NCI-H146 (cell line): ENCODE data around the gene CDKL5.

ENCODE experiments used
- DNase-seq: peaks from one replicate; lab custom pipeline; 2025; lab: John Stamatoyannopoulos, UW

The CDKL5 gene

DNA sequence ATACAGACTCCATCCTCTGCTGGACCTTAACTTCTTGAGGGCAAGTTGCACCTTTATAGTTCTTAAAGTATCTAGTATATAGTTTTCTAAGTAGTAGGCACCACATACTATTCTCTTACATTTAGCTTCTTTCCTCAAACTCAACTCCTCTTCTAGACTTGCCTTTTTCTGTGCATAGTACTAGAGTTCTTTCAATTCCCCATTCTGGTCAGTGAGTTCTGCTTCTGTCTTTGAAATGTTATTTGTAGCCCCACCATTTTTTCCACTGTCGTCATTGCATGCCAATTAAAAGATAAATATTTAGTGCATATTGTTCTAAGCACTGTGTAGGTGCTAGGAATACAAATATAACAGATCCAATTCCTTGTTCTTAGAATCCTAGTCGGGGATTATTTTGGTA, 31.6 kb downstream of the CDKL5 start:
- DNase-seq = no peak

DNA sequence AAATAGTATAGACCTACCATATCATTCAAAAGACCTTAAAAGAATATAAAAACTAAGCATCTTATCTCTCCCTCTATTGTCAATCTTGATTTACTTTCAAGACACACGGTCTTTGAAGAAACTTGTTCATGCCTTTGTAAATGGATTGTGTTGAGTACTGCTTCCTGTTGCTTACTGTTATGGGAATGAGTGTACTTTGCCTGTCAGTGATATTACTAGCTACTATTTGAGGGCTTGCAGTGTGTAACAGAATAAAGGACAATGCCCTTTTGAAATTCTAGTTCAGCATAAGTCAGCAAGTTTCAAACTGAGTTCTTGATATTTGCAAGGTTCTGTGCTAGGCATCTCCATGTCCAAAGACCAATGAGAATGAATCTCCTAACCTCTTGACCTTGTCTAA, 36.0 kb downstream of the CDKL5 start:
- no peak for DNase-seq

DNA sequence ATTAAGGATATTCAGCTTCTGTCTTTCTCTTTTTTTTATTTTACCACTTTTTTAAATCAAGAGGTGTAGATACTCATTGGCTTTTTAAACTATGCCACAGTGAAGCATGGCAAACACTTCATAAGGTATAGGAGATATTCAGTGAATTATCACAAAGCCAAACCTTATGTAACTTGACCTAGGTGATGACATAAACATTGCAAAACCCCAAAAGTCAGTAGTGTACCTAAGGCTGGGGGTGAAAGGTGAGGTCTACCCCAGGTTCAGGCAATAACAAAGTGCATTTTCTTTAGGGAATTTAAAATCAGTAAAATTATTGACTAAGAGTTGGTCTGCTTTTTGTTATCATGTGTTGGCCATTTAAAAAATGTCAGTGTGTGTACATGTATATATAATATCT, 39.1 kb downstream of the CDKL5 start:
- no peak for DNase-seq

DNA sequence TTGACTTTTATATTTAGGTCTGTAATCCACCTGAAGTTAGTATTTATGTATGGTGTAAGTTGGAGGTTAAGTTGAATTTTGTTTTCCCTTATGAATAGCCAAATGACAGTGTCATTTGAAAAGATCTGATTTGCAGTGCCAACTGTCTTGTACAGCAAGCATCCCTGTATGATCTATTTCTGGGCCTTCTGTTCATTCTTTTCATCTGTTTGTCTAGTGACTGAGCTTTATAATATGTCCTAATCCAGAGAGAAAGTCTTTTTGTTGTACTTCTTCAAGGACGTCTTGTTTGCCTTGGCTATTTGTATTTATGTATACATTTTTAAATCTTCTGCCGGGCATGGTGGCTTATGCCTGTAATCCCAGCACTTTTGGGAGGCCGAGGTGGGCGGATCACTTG, 39.6 kb downstream of the CDKL5 start:
- no peak for DNase-seq

DNA sequence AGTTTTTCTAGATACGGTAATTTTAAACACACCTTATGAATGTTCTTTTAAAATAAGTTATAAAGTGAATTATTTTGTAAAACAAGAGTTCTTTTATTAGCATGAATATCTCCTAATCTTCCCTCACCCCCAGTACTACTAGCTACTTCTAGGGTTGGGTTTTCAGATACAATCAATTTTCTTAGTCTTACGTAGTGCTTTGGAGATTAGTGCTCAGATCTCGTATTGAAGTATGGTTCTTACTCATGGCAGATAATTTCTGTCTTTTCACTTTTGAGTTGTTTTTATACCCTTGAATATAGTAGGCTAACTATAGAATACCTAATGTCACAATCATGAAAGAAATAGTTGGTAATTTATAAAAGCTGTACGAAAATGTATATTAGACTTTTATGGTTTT, 43.2 kb downstream of the CDKL5 start:
- no peak for DNase-seq

DNA sequence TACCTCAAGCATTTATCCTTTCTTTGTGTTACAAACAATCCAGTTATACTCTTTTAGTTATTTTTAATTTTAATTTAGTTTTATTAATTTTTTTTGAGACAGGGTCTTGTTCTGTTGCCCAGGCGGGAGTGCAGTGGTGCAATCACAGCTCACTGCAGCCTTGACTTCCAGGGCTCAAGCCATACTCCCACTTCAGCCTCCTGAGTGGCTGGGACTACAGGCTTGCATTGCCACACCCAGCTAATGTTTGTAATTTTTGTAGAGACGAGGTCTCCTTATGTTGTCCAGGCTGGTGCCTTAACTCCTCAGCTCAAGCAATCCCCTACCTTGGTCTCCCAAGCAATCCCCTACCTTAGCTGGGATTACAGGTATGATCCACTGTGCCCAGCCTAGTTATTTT, 45.9 kb downstream of the CDKL5 start:
- no peak for DNase-seq

DNA sequence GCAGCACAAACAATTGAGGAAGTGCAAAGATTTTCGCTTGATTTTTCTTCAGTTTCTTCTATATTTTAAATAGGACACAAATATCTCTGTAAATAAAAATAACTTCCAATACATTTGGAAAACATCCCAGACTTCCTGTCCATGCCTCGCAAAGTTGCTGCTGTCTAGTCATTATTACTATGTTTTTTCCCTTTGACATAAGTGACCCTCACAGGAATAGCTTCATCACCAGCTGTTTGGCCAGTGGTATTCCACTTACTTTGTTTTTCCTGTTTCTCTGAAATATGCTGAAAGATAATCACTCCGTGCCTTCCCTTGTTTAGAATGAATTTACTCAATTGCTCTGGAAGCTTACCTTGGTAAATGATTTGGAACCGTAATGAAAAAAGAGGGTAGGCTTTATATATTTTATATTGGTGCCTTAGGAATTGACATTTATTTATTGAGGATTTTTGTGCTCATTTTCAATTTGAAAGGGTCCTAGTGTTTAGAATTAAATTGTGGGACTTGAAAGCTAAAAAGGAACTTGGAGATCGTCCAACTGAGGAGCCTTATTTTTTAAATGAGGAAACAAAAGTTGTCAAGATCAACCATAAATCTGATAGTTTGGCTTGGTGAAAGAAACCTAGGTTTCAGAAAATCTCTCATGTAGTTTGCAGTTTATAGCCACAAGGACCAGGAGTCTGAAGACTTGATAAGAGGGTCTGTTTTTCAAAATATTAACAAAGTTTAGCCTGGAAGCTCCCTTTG, 65.6 kb downstream of the CDKL5 start:
- no peak for DNase-seq

DNA sequence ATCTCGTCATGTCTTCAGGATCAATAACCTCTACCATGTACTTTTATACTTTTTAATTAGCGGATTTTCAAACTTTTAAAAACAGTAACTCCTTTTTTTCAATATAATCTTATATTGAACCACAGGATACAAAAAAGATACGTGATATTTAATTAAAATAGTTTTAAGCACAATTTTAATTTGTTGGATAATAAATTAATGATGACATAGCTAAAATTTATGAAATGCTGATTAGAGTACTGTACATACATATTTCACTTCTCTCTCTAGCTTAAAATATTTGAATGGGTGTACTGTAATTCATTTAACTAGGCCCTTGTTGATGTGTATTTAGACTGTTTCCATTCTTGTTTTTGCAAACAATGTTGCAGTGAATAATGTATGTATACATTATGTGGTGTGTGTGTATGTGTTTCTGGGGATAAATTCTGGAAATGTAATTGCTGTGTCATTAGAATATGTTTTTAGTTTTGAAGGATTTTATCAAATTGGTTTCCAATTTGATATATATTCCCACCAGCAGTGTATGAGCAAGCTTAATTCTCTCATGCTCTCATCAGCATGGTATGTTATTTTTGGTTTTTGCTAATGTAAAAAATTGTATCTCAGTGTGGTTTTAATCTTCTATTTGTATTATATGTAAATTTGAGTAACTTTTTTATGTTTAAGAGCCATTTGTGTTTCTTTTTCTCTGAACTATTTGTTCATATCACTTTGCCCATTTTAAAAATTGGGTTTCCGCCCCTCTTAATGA, 66.4 kb downstream of the CDKL5 start:
- no peak for DNase-seq

DNA sequence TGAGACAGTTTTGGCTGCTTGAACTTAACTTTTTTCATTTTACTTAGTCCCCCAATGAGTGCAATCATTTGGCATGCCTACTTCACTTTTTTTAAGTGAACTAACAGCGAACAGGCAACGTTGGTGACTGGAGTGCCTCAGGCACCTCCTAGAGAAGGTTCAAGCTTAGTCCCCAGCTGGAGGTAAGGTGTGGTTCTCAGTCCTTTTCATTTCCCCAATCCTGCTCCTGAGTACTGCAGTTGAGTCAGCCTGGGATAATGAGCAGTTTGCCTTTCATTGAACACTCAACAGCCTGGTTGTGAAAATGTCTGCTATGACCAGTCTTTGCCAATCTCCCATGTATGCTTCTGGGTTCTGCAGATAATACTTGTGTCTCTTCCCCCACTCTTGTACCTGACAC, 109.5 kb downstream of the CDKL5 start:
- DNase-seq = no peak

DNA sequence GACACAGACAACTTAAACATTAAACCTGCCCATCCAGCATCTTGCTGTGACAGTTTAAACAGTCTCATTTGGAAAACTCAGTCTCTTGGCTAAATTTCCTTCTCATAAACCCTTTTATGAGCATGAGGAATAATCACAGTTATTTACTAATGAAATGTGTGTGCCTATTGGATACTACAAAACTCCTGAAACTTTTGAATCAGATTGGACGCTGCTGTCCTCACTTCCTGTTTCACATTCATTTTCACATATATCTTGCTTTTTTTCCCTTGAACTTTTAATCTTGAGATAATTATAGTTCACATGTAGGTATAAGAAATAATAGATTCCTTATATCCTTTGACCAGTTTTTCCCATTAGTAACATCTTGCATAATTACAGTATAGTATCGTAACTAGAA, 111.7 kb downstream of the CDKL5 start:
- no peak for DNase-seq

DNA sequence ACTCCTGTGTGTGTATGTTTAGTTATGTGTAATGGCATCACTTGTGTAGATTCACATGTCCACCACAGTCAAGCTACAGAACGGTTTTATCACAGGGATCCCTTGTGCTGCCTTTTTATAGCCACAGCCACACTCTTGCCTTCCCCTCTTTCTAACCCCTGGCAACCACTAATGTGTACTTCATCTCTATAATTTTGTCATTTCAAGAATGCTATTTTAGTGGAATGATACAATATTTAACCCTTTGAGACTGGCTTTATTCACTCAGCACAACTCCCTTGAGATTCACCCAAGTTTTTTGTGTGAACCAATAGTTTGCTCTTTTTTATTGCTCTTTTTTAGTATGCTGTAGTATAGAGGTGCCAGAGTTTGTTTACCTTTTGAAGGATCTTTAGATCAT, 112.1 kb downstream of the CDKL5 start:
- no peak for DNase-seq

DNA sequence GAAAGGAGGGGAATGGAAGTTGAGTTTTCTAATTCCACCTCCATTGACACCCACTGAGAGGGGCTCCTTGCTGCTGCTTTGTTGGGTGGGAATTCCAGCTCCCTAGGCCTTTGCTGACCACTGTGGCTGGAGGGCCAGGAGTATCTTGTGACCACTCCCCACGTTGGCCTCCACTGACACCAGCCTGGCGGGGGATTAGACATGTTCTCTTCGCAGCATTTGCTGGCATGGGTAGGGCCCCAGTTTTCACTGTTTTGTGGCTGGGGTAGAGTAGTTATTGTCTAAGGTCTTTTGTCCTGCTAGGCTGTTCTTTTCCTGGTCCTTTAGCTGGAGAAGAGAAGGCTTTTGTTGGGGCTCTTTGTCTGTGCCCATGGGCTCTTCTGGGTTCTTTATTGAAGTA, 116.7 kb downstream of the CDKL5 start:
- no peak for DNase-seq

DNA sequence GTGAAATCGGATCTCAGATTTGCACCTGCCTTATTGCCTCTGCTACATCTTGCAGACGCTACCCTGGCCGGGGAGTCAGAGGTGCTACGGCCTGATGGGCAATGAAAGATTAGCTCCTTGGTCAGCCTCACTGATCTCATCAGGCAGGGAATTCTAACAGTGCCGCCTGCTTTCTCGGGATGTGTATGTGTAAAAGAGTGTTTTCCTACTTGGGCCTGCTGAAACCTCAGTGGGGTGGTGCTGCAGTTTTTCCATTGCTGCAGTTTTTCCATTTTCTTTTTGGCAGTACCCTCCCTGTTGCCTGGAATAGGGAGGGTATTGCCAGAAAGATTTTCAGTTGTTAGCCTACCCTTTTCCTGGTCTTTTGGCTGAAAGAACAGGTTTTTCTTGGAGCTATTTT, 117.5 kb downstream of the CDKL5 start:
- DNase-seq = no peak

DNA sequence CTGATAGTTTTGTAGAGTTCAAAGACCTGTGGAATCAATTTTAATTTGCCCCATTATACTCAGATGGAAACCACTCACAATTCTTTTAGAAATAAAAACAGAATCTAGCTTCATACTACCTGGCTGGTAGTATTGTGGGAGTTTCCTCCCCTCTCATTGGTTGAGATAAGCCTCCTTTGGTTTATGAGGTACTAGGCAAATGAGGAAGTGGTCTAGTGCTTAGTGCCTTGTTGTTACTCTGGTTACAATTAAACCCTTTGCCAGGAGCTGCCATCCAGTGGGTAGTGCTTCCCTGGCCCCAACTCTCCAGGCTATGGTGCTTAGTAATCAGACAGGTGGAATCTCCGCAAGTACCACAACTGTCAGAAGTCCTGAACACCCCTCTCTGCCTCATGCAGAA, 118.3 kb downstream of the CDKL5 start:
- DNase-seq = no peak

DNA sequence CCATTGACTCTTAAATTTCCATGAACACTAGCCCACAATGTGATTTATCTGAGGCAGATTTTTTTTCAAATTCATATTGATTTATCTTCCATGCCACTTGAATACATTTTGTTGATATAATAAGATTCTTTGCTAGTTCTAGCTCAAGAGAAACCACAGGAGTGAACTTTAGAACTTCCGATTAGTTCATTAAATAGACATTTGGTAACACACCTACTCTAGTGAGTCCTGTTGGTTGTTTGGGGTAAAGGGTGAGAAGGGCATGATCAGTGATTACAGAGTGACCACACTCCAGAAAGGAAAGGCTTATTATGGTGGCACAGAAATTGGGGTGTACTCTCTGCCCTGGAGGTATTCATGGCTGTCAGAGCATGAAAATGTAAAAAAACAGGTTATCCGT, 120.4 kb downstream of the CDKL5 start:
- no peak for DNase-seq

DNA sequence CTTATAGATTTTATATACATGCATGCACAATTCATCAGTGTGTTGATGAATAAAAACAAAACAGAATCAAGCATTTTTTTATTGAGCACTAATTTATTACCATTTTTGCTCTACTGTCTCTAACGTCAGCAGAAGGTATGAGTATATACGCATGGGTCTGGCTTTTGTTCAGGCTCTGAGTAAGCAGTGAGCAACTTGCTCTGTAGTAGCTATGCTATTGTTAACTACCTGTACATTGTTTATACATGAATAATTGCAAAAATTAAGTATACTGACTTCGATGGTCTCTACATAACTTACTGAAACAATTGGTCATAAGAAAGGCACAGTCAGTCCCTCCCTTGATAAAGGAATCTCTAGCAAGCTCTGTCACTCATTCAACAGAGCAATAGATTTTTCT, 123.6 kb downstream of the CDKL5 start:
- DNase-seq = no peak

DNA sequence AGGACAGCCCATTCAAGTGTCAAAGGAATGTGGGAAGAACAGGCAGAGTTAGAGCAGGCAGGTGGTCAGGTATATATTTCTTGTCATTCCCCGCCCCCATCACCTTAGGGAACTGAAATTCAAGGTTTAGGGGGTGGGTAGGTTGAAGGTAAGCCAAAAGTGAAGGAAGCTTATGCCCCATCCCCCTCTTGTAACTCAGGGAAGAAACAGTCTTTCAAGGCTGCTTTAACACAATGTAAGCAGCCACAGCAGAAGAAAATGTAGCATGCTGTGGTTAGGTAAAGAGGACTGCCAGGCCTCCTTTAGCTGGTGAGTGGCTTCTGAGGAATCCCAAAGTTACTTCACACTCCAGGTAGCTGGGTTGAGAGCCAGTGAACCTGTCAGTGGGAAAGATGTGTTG, 124.2 kb downstream of the CDKL5 start:
- no peak for DNase-seq

DNA sequence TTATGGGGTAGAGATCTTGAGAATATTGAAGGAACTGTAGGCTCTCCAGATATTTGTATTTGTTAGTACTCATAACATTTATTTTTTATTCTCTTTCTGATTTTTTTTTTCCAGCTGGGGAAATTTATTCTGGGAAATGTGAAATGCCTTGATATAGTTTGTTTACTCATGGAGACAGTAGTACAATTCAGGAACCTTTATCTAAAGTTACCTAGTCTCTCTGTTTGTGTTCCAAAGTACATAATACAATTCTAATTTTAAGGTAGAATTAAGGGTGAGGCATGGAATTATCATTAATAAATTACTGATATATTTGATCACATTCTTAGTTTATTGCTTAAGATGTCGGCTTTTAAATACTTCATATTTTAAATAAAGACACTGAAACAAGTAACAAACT, 132.5 kb downstream of the CDKL5 start:
- no peak for DNase-seq

DNA sequence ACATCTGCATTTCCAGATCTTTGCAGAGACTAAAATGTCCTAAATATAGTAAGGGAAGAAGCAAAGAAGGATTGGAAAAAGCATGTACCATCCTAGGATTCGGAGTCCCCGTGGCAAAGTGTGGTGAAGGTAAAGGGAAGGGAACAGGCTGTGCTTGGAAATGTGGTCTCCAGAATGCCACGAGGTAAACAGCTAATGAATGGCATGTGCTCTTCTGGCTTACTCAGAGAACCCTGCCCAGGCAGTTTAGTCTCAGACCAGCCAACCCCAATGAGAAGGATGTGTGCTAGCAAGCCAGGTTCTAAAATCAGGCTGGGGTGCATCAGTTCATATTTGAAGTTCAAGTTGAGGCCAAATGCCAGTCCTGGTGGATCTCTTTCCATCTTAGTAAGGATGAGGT, 133.4 kb downstream of the CDKL5 start:
- no peak for DNase-seq

DNA sequence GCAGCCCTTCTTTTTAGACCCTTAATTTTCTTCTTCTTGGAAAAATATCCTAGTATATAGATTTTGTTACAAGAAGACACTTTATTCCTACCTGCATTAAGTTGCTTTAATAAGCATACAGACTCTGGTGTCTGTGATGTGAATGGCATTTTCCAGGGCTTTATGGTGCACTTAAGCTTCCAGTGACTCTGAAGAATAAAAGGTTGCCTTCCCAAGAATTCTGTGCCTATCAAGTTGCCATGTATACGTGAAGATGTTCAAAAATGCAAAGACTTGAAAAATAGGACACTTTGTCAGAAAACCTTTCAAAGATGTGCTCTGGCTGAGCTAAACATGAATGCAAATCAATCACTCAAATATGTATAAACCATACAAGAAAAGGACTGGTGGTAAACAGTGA, 135.6 kb downstream of the CDKL5 start:
- no peak for DNase-seq

DNA sequence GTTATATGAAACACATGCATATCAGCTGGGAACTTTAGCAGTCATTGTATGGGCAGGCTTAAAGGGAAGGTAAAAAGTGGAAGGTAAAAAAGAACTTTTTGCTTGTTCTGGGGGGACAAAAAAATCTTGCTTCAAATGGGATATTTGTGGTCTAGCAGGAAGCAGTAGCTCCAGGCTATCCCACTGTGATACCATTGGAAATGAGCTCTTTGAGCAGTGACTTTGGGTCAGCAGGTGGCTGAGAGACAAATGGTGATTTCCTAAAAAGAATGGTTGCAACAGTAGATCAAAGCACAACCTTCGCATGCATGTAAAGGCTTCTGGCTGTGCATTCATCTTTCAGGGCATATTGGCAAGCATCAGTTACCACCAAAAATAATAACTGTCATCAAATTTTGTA, 140.3 kb downstream of the CDKL5 start:
- no peak for DNase-seq

DNA sequence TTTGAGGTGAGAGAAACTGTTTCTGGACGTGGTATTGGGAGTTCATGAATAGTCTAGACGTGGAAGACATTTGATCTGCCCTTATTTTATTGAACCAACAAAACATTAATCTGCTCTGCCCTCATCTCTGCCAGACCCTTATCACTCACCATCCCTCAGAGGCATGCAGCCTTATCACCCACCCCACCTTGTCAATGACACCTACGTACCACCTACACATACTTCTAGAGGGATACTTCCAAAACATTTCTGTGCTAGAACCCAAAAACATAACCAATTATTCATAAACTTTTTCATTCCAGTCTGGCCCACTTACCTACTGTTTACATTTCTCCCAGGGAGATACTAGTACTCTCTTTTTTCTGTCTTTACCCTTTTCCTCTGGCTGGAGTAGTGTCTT, 141.3 kb downstream of the CDKL5 start:
- no peak for DNase-seq

DNA sequence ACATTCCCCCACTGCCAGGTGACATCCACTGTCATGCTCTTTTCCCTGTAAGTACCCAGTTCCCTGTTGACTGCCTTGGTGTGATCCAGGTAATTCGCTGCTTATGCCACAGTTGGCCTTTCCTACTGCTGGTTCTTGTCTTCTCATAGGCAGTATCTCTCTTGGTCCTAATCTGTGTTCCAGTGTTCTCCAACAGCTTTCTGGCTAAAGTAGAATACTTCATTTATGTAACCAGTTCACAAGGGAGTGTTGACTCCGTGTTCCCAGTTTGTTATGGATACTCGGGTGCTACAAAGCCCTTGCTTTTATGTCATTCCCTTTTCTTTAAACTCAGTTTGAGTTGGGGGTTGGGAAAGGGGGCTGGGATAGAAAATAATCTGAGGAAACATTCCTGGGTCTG, 148.1 kb downstream of the CDKL5 start:
- no peak for DNase-seq

DNA sequence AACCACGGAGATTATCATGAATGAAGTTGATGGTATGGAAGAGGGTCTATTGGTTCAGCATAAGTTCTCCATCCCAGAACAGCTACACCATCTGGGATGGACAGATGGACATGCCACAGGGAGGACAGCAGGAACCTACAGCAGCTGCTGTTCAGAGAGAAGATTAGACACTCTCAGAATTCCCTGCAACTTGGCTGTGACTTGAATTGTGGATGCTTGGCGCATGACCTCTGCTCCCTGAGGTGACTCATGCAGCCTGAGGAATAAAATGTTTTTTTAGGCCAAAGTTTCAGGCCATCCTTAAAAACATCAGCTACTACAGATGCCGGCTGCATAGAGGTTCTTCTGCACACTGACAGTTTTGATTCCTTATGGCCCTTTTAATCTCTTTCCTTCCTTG, 149.2 kb downstream of the CDKL5 start:
- DNase-seq = no peak
